Endothelial cell of umbilical vein (primary cell): Measurements from ENCODE around the gene CRELD2.

Experiments used
- EZH2 ChIP-seq: IDR thresholded peaks from 2 replicates; pipeline ENCODE4 v1.6.1; 2012; ENCODE audit warnings: borderline replicate concordance, low read depth, mild to moderate bottlenecking, moderate library complexity, low read length, inconsistent platforms; ENCODE audit not compliant: severe bottlenecking
- MAX ChIP-seq: IDR thresholded peaks from 2 replicates; pipeline ENCODE4 v1.6.1; 2011; ENCODE audit not compliant: insufficient read depth, insufficient read length
- POLR2A ChIP-seq: IDR thresholded peaks from 2 replicates; pipeline ENCODE4 v1.6.1; 2012; ENCODE audit warnings: low read depth, mild to moderate bottlenecking, control low read depth, low read length
- TF ChIP-seq, protein P1 (sequence below), 2 donors: IDR thresholded peaks; 1 replicate in 1 of 2; 2 replicates in 1 of 2; pipeline ENCODE4 v1.5.1; 2011; ENCODE audit warnings: low read length in 2 of 2, mild to moderate bottlenecking in 2 of 2, moderate library complexity in 2 of 2, control low read depth in 1 of 2, inconsistent platforms in 1 of 2, low read depth in 1 of 2; ENCODE audit not compliant: insufficient read depth in 1 of 2; ENCODE audit errors: extremely low read depth in 1 of 2

GRCh38 chr22:49951678-49951985, 33.2 kb downstream of the CRELD2 start:
- TF ChIP-seq POLR2A (no peak), EZH2 (no peak), MAX (no peak)
- TF ChIP-seq, protein P1, sequence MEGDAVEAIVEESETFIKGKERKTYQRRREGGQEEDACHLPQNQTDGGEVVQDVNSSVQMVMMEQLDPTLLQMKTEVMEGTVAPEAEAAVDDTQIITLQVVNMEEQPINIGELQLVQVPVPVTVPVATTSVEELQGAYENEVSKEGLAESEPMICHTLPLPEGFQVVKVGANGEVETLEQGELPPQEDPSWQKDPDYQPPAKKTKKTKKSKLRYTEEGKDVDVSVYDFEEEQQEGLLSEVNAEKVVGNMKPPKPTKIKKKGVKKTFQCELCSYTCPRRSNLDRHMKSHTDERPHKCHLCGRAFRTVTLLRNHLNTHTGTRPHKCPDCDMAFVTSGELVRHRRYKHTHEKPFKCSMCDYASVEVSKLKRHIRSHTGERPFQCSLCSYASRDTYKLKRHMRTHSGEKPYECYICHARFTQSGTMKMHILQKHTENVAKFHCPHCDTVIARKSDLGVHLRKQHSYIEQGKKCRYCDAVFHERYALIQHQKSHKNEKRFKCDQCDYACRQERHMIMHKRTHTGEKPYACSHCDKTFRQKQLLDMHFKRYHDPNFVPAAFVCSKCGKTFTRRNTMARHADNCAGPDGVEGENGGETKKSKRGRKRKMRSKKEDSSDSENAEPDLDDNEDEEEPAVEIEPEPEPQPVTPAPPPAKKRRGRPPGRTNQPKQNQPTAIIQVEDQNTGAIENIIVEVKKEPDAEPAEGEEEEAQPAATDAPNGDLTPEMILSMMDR (IDR thresholded peaks at IDR 0.05; ENCODE audit: extremely low read depth in 1 of 2, insufficient read depth in 1 of 2, low read depth in 1 of 2, low read length in 2 of 2): no peak
